Measurements from ENCODE around the gene UROS.

DNA sequence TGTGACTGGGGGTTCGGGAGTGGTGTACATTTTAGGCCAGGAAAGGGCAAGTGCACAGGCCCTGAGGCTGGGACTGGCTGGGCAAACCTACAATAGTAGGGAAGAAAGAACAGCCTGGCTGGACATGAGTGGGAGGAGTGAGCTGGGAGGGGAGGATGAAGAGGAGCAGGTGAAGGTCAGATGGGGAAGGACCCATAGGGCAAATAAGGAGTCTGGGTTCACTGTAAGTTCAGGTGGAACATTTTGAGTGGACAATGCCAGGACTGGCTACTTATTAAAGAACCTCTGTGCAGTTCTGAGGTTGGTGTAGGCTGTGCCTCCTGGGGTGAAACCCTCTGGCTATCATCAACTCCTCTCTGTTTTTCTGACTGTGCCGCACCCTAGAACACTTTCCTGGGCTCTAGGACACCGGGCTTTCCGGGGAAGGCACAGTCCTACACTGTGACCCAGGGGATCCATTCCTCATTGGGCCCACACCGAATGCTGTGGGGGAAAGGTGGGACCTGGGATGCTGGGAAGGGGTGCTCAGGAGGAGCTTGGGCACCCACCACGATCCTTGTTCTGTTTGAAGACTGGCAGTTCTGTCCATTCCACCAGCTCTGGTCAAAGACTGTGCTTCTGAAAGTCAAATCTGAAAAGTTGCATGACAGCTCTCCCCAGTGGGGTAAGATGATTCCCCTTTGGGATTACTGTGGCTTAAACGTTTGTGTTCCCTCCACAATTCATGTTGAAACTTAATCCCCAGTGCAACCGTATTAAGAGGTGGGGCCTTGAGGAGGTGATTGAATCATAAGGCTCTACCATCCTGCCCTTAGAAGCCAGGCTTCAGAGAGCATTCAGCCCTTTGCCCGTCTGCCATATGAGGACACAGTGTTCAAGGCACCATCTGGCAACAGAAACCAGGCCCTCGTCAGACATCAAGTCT lies 43.4 kb downstream of the UROS start:
- TF ChIP-seq, protein P1, sequence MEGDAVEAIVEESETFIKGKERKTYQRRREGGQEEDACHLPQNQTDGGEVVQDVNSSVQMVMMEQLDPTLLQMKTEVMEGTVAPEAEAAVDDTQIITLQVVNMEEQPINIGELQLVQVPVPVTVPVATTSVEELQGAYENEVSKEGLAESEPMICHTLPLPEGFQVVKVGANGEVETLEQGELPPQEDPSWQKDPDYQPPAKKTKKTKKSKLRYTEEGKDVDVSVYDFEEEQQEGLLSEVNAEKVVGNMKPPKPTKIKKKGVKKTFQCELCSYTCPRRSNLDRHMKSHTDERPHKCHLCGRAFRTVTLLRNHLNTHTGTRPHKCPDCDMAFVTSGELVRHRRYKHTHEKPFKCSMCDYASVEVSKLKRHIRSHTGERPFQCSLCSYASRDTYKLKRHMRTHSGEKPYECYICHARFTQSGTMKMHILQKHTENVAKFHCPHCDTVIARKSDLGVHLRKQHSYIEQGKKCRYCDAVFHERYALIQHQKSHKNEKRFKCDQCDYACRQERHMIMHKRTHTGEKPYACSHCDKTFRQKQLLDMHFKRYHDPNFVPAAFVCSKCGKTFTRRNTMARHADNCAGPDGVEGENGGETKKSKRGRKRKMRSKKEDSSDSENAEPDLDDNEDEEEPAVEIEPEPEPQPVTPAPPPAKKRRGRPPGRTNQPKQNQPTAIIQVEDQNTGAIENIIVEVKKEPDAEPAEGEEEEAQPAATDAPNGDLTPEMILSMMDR (conservative IDR thresholded peaks at IDR 0.05; ENCODE audit: low read length): no peak
- no peak for TF ChIP-seq EZH2phosphoT487 (IDR thresholded peaks at IDR 0.05; ENCODE audit: borderline replicate concordance)

Measured in Loucy (cell line).